GM23248 (cell line): Measurements from ENCODE around the gene GJA3. TPM values are rescaled to one million over a fixed set of nuclear protein-coding genes. Genes with fewer than 3 reads are reported as not detected.

Experiments
- DNase-seq: peaks from one replicate; pipeline ENCODE4 v3.0.0-alpha.2; 2015
- H2AFZ ChIP-seq: fragments of 200-600 bp; sonication (generic); 2 replicates; pipeline ENCODE4 v1.6.1; 2016; ENCODE audit warnings: antibody characterized with exemption
- H3F3A ChIP-seq: fragments of 200-600 bp; sonication (generic); 2 replicates; pipeline ENCODE4 v1.6.1; 2016; ENCODE audit warnings: mild to moderate bottlenecking, antibody characterized with exemption, mixed run types; ENCODE audit not compliant: insufficient read depth
- H3K27ac ChIP-seq: fragments of 200-600 bp; sonication (generic); 2 replicates; pipeline ENCODE4 v1.5.1; 2016; ENCODE audit warnings: mild to moderate bottlenecking
- H3K27me3 ChIP-seq: fragments of 200-600 bp; sonication (generic); replicated peaks from 2 replicates; pipeline ENCODE4 v1.6.1; 2016; ENCODE audit warnings: mild to moderate bottlenecking; ENCODE audit not compliant: insufficient read depth
- H3K36me3 ChIP-seq: fragments of 200-600 bp; sonication (generic); 2 replicates; pipeline ENCODE4 v1.6.1; 2016; ENCODE audit warnings: low read depth, mild to moderate bottlenecking
- H3K4me1 ChIP-seq: fragments of 200-600 bp; sonication (generic); 2 replicates; pipeline ENCODE4 v1.6.1; 2016; ENCODE audit warnings: mild to moderate bottlenecking; ENCODE audit not compliant: insufficient read depth
- H3K4me2 ChIP-seq: fragments of 200-600 bp; sonication (generic); one replicate; pipeline ENCODE4 v1.6.1; 2016; ENCODE audit warnings: mild to moderate bottlenecking; ENCODE audit not compliant: unreplicated experiment
- H3K4me3 ChIP-seq: fragments of 200-600 bp; sonication (generic); 2 replicates; pipeline ENCODE4 v1.5.1; 2016; ENCODE audit warnings: mild to moderate bottlenecking
- H3K79me2 ChIP-seq: fragments of 200-600 bp; sonication (generic); 2 replicates; pipeline ENCODE4 v1.6.1; 2016; ENCODE audit warnings: mild to moderate bottlenecking; ENCODE audit not compliant: insufficient read depth
- H3K9ac ChIP-seq: fragments of 200-600 bp; sonication (generic); 2 replicates; pipeline ENCODE4 v1.6.1; 2016; ENCODE audit warnings: mild to moderate bottlenecking
- H3K9me2 ChIP-seq: fragments of 200-600 bp; sonication (generic); 2 replicates; pipeline ENCODE4 v1.6.1; 2016; ENCODE audit warnings: mixed run types, mild to moderate bottlenecking, moderate library complexity; ENCODE audit not compliant: insufficient read depth
- H3K9me3 ChIP-seq: fragments of 200-600 bp; sonication (generic); one replicate; pipeline ENCODE4 v1.6.1; 2017; ENCODE audit warnings: low read depth
- H4K20me1 ChIP-seq: fragments of 200-600 bp; sonication (generic); 2 replicates; pipeline ENCODE4 v1.6.0; 2016; ENCODE audit not compliant: insufficient read depth
- EZH2 ChIP-seq: fragments of 200-600 bp; sonication (generic); IDR thresholded peaks from 2 replicates; pipeline ENCODE4 v1.6.1; 2018; ENCODE audit warnings: antibody characterized with exemption, mild to moderate bottlenecking; ENCODE audit not compliant: insufficient read depth, poor library complexity, severe bottlenecking
- EZH2phosphoT487 ChIP-seq: fragments of 200-600 bp; sonication (generic); IDR thresholded peaks from 2 replicates; pipeline ENCODE4 v1.6.1; 2018; ENCODE audit warnings: antibody characterized with exemption, moderate library complexity, mild to moderate bottlenecking, low read depth; ENCODE audit not compliant: insufficient read depth
- WGBS, 2 experiments: methylation state at CpG; one replicate each; pipeline ENCODE4 v1.1.6; 2015 to 2017; ENCODE audit warnings: low lambda C conversion rate in 2 of 2, low coverage in 1 of 2; ENCODE audit errors: missing lambda C conversion rate in 2 of 2; 5-methylcytosine and 5-hydroxymethylcytosine counted together
- in situ Hi-C: fragments of 300-500 bp; cut with MboI; formaldehyde crosslinking; loops from 2 replicates; pipeline ENCODE4 v1.15.0; 2020
- polyA plus RNA-seq: library from polyadenylated mRNA; unstranded; fragments of >200 nt; fragmentation: Nextera tagmentation; extraction: Ambion mirVana; gene quantifications from 2 replicates; pipeline ENCODE4 v1.2.1, GENCODE V29; 2016
- total RNA-seq: library from RNA; depleted of rRNA; stranded (reverse); fragments of >200 nt; shearing (Covaris generic); gene quantifications from 2 replicates; pipeline ENCODE4 v1.2.3, GENCODE V29; 2014

The GJA3 gene
- total and polyA plus RNA-seq, 2 experiments from 2014 or later = 1.9 to 5.5 TPM

GRCh38 chr13:20190481-20191310 is 29.8 kb upstream of the GJA3 start:
- Histone ChIP-seq H3K27me3 (peaks cover 27% of the 10 kb centered on the region), H3K4me2 (peak overlapping the region; percentile 30)
- in situ Hi-C loops = loop anchor here (10.0 to 25.0 kb wide), 3 partner anchors 294 to 647 kb away; no protein-coding TSS in a partner anchor

GRCh38 chr13:20190076-20190475 is 29.2 kb upstream of the GJA3 start:
- Histone ChIP-seq H3F3A (peaks cover 24% of the 10 kb centered on the region), H3K9me2 (no peaks in the 10 kb centered on the region), H3K4me2 (no peak overlapping the region), H3K36me3 (no peaks in the 10 kb centered on the region), H3K27ac (peak overlapping the region; percentile 41), H3K4me3 (no peak overlapping the region), H3K79me2 (no peaks in the 10 kb centered on the region), H3K27me3 (peaks cover 21% of the 10 kb centered on the region), H3K4me1 (peaks cover 22% of the 10 kb centered on the region), H3K9ac (0 out of 2 replicates have a peak overlapping the region, but pooled peaks have one; percentile 1), H4K20me1 (no peaks in the 10 kb centered on the region), H3K9me3 (no peaks in the 10 kb centered on the region), H2AFZ (peak overlapping the region; percentile 25; the same call in 1 of the 2 replicates)
- 56 to 59% methylated on average over 5 of the region's 5 CpGs for WGBS, 2 experiments
- TF ChIP-seq EZH2phosphoT487 = no peak
- TF ChIP-seq EZH2 = no peak
- in situ Hi-C loops = loop anchor here (10.0 to 25.0 kb wide), 3 partner anchors 295 to 647 kb away; no protein-coding TSS in a partner anchor
- no peak for DNase-seq

More at GRCh38 chr13:20190481-20191310, 29.8 kb upstream of the GJA3 start:
- no peaks in the 10 kb centered on the region for H4K20me1 ChIP-seq
- no peak overlapping the region for H3K4me3 ChIP-seq
- H3K4me1 ChIP-seq = peaks cover 22% of the 10 kb centered on the region
- no peaks in the 10 kb centered on the region for H3K9me2 ChIP-seq
- H3F3A ChIP-seq = peaks cover 24% of the 10 kb centered on the region
- H3K27ac ChIP-seq = peak overlapping the region; percentile 41
- H2AFZ ChIP-seq = no peak overlapping the region
- H3K79me2 ChIP-seq = no peaks in the 10 kb centered on the region
- no peaks in the 10 kb centered on the region for H3K9me3 ChIP-seq
- TF ChIP-seq EZH2 (no peak), EZH2phosphoT487 (no peak)
- WGBS, 2 experiments = 63 to 70% methylated on average over 16 of the region's 16 CpGs
- 0 out of 2 replicates have a peak overlapping the region, but pooled peaks have one; percentile 1 for H3K9ac ChIP-seq
- DNase-seq = peak; percentile 89
- H3K36me3 ChIP-seq = no peaks in the 10 kb centered on the region

GRCh38 chr13:20188667-20189553 is 28.1 kb upstream of the GJA3 start:
- Histone ChIP-seq H3K27me3 (peaks cover 10% of the 10 kb centered on the region), H3K4me3 (no peak overlapping the region), H3F3A (peaks cover 24% of the 10 kb centered on the region), H2AFZ (no peak overlapping the region), H3K79me2 (no peaks in the 10 kb centered on the region), H3K9me3 (no peaks in the 10 kb centered on the region), H3K4me1 (peaks cover 22% of the 10 kb centered on the region), H3K27ac (no peak overlapping the region), H3K4me2 (no peak overlapping the region), H3K9ac (no peak overlapping the region), H3K36me3 (no peaks in the 10 kb centered on the region), H4K20me1 (no peaks in the 10 kb centered on the region), H3K9me2 (no peaks in the 10 kb centered on the region)
- in situ Hi-C loops = loop anchor here (25.0 kb wide), 2 partner anchors 498 to 648 kb away; no protein-coding TSS in a partner anchor
- TF ChIP-seq EZH2phosphoT487 (no peak), EZH2 (no peak)
- DNase-seq = no peak
- WGBS, 2 experiments = 88 to 90% methylated on average over 28 of the region's 28 CpGs

GRCh38 chr13:20186771-20187170 is 25.9 kb upstream of the GJA3 start:
- in situ Hi-C loops = loop anchor here (25.0 kb wide), 2 partner anchors 501 to 651 kb away; no protein-coding TSS in a partner anchor
- WGBS, 2 experiments = 66 to 70% methylated on average over 6 of the region's 6 CpGs

More at GRCh38 chr13:20186771-20187170, 25.9 kb upstream of the GJA3 start:
- H3K4me2 ChIP-seq = no peak overlapping the region
- no peak overlapping the region for H3K4me3 ChIP-seq
- no peak overlapping the region for H2AFZ ChIP-seq
- peaks cover 15% of the 10 kb centered on the region for H3K4me1 ChIP-seq
- peaks cover 22% of the 10 kb centered on the region for H3F3A ChIP-seq
- no peak overlapping the region for H3K27ac ChIP-seq
- no peaks in the 10 kb centered on the region for H3K36me3 ChIP-seq
- H3K9me3 ChIP-seq = no peaks in the 10 kb centered on the region
- H3K27me3 ChIP-seq = no peaks in the 10 kb centered on the region
- H3K9me2 ChIP-seq = no peaks in the 10 kb centered on the region
- H3K79me2 ChIP-seq = no peaks in the 10 kb centered on the region
- DNase-seq = no peak
- H4K20me1 ChIP-seq = no peaks in the 10 kb centered on the region
- no peak overlapping the region for H3K9ac ChIP-seq
- no peak for TF ChIP-seq EZH2phosphoT487
- no peak for TF ChIP-seq EZH2
